Skin of body (tissue), 2 donors: ENCODE results near the gene UBE2E1. TPM values are rescaled to one million over a fixed set of nuclear protein-coding genes. Genes with fewer than 3 reads are reported as not detected.

Source experiments
- DNase-seq: peaks from one replicate; lab custom pipeline; 2025; lab: John Stamatoyannopoulos, UW
- total RNA-seq: library from RNA; depleted of rRNA; stranded (reverse); fragments of >200 nt; gene quantifications from one replicate; pipeline ENCODE4 v1.2.3, GENCODE V29; 2014

The UBE2E1 gene
- total RNA-seq, 1 donor from 2014 or later: 74.1 TPM

DNA sequence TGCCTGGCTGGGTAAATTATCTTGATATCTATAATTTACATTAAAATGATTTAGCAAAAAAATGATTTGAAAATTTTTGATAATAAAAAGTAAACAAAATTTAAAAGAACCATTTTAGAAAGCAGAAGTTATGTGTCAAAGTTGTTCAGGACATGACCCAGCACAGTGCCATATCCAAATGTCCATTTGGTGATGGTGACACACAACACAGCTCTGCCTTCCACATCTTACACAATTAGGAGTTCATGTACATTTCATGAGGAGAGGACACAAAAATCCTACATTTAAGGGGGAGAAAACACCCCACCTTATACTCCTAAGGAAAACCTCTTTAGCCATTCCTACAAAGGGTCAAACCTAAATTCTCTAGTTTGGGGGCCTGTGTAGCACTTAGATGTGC is 10.7 kb upstream of the UBE2E1 start:
- no peak for DNase-seq

DNA sequence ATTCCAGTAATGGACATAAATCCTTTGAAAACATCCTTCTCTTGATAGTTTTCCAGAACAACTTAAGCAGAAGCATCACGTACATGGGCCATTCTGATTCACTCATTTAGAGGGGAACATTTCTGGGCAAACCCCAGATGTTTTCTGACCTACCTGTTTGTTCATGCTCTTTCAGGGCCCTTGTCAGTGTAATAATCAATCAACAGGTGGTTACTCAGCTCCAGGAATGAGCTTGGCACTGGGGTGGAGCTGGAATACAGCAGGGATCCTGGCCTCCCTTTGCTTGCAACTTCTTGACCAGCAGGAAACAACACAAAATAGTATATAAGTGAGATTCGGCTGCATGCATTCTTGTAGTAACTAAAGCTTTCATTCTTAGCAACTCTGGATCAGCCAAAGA is 9.2 kb upstream of the UBE2E1 start:
- no peak for DNase-seq

DNA sequence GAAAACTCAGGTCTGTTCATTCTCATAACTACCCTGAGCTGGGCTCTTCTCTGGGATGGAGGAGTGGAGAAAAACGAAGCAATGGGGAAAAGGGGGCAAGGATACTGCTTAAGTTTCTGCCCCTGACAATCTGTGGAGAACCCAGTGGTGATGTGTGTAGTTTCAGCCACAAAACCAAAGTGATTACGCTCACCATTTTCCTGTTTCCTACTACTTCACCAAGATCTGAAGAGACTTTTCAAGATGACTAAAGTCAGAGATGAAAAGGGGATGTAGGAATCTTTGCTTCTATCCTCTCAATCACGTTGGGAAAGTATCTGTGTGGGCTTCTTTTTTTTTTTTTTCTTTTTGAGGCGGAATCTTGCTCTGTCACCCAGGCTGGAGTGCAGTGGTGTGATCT is 8.3 kb upstream of the UBE2E1 start:
- no peak for DNase-seq

DNA sequence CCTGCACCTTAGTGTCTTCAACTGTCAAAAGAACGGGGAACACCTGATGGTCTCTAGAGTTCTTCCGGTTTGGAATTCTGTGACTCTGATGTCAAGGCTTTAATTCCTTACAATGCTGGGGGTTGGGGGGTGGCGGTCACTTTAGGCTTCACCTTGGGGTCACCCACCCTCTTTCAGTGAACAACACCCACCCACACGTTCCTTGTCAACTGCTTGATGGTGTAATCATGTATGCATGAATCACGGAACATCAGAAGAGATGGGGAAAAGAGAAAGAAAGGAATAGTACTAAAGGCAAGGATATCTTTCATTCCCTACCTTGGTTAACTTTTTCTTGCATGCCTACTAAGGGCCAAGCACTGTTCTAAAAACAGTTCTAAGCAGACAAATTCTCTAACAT is 7.3 kb upstream of the UBE2E1 start:
- no peak for DNase-seq

DNA sequence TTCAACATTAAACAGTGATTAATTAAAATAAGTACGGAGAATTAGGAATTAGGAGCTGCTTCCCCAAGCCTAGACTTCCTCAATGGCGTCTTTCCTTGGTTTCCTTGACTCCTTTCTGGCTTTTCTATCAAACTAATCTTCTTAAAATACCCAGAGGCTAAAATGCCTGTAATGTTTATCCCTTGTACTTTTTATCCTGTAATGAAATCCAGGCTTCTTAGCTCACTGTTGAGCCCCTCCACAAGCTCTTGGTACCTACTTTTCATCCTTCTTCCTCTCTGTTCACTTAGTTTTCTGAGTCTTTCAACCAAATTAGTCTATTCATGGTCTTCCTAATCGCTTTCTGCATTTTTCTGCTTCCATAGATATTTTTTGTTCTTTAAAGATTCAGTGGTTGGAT is 6.9 kb upstream of the UBE2E1 start:
- no peak for DNase-seq

DNA sequence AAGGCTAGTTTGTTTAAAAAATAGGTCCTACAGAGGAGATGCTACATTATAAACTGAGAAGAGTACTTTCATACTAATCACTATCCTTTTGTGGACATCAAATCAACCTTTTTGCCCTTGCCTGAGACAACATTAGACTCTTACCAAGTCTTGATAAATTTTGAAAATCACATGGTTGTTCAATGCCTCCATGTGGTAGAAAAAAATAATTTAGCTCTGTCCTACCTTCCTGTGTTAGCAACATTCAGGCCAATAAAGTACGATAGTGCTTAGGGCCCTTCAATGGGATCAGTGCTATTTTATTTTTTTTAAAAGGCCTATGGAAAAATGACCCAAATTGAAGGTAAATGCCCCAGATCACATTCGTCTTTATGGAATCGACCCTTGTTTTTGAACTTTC is 5.0 kb upstream of the UBE2E1 start:
- DNase-seq: no peak

DNA sequence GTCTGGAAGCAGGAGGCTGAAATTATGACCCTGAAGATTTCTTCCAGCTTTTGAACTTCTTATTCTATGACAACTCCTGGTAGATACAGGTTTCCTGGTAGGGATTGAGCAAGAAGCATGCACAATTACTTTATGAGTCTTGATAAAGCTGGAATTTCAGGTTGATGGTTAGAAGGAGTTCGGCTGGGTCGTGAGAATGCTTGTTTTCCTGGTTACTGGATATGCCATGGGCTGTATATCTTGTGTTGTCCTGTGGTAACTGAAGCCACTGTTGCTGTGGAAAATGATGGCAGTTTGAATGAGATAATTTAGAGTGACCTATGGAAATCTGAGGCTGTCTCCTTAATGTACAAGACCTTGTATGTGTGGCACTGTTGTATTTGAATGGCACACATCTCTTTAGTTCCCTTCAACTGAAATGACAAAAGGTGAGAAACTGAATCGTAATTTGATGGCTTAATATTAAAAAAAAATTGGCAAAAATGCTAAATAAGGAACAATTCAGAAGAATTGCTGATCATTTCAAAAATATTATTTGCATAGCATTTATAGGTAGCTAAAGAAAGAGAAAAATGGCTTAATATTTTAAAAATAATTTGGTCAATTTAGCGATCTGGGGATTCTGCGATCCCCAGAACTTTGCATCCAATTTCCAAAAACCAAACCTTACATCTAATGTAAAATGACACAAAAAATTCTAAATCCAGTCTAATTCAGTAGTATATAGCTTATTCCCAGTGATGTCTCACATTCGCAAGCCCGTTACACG is 1.1 kb upstream of the UBE2E1 start:
- peak; percentile 13 for DNase-seq

DNA sequence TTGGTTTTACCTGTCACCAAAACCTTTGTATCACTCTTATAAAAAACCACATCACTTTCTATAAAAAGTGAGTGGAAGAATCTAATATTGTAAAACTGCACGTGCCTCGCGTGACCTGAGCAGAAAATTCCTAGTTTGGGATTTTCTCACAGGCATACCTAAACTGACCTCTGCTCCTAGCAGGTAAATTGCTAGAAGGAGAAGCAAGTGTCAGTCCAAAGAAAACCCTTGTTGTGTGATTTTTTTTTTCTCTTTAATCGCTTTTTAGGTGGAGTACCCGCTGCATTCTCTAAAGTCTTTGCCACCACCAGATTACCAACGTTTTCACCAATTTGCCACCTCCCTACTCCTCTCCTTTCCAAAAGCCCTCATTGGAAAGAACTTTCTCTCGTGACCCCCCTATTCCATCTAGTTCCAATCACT is 534 bp upstream of the UBE2E1 start:
- no peak for DNase-seq

DNA sequence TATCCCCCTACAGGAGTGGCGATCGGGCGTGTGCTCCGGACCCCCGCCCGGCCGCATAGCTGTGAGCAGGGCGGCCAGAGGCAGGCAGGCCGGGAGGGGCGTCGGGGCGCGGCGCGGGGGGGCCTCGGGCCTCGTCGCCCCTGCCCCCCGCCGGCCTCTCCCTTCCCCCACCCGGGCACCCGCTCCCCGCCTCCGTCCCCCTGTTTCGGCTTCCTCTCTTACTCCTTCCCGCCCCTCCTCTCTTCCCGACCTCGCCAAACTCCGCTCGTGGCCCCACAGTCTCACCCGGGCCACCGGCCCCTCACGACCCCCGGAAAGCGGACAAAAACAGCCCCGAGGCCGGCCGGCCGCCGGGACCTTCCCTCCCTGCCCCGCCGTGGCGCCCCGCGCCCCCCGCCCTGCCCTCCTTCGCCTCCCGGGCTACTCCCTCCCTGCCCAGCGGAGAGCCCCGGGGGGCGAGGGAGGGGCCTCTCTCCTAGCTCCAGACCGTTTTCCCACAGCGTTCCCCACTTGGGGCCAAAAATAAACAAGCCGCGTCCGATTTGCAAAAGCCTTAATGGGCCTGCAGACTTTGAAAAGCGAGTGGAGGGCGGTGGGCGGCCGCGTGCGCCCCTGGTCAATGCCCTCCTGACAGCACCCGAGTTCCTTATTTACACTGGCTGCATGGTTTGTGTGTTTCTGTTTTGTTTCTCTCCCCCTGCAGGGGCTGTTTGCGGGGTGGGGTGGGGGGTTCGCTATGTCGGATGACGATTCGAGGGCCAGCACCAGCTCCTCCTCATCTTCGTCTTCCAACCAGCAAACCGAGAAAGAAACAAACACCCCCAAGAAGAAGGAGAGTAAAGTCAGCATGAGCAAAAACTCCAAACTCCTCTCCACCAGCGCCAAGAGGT is 1.0 kb downstream of the UBE2E1 start:
- peak; percentile 9 for DNase-seq

DNA sequence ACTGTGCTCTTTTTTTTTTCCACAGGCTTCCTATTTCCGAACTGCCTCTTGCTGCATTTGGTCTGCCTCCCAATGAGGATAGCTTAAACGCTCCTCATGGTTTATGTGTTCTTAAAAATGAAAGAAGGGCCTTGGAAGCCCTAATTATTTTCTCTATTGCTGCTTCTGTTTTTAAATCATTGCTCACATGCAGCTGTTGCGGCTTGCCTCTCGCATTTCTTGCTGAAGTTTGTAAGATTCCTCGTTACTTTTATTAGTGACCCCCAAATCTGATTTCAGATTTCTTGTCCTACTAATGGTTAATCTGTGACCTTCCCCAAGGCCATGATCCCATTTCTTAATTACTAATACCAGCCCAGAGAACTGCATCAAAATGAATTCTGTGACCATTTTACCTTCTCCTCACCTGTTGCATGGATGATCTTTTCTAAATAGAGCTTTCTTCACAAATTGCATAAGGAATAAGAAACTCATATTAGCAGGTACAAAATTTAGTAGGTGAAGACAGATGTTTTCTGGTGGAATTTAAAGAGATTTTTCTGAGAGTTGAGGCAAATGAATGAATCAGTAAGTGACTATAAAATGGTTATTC is 1.8 kb downstream of the UBE2E1 start:
- no peak for DNase-seq

DNA sequence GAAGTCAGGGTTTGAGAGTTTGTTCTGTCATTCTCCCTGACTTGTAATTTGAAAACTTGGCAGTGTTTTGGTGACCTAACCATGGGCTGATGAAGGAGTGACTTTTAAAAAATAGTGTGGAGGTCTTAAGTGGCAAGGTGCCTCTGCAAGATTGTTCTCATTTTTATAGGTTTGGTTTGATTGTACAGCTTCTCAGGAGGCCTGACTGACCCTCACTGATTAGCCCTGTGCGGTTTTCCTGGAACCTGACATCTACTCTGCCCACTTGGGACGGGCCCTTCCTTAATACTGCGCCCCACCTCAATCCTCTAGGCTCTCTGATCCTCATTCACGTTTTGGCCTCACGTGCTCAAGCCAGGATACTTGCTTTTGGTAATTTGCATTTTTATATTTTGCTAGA is 2.8 kb downstream of the UBE2E1 start:
- DNase-seq: no peak

DNA sequence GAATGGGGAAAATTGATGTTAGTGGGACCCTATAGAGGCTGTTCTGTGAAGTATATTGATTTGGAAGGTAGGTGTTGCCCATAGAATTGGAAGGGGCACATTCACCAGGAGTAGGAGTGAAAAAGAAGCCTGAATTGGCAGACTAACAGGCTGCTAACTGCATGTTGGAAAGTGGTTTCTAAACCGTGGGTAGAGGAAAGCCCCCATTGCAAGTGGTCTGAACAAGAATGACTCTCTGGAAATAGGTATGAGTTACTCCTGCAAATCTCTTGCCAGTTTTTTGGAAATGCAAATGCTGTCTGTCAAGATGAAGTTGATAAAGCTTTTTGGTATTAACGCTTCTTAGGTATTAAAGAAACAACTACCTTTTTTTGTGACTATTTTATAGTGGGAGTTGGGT is 3.5 kb downstream of the UBE2E1 start:
- DNase-seq: no peak

DNA sequence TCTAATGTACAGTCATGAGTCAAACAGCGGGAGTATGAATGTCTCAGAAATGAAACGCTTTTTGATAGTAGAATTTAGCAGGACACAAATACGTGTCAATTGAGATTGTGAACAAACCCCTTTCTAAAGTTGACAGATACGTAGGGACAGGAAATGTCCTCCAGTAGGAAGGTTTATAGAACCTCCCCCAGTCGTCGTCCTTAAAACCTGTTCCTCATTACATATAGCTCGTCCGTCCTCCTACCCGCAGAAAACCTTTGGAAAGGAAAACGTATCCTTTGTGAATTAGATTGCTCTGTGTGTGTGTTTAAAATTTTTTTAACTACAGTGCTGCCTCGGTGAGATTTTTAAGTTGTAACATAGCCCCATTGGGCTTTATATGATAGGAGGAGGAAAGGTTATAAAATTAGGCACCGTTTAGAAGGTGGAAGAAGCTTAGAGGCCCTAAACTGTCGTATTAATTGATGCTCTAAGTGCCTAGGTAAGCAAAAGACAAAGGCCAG is 4.1 kb downstream of the UBE2E1 start:
- DNase-seq: no peak

DNA sequence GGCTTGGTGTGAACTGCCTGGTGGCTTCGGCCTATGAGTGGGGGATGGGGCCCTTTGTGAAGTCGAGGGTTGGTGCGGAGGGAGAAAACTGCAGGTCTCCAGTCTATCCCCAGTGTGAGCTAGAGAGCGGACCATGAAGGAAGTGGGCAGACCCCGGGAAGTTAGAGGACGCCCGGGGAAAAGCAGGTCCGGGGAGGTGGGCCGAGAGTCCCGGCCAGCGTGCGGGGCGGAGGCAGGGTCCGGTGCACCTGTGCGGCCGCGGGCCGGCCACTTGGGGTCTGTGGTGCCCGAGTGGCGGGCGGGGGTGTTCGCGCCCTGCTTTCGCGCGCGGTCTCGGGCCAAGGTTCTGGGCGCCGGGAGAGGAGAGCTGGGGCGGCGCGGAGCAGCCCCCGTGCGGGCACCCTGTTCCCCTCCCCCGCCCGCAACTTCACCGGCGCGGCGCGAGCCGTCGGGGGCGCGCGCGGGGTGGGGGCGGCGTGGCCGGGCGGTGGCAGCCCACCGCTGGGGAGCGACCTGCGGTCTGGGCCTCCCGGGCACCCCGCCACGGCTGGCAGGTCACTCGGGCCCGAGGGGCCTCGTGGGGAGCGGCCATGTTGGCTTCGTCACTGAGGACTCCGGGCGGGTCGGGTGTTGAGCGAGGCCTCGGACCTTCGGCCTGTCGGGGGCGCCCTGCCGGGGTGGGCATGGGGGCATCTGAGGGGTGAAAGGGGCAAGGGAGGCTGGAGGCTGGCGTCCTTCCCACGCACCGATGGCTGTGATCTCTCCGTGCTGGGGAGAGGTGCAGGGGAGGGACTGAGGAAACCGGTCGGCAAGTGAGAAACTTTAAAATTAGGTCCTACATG is 4.8 kb downstream of the UBE2E1 start:
- DNase-seq: no peak

DNA sequence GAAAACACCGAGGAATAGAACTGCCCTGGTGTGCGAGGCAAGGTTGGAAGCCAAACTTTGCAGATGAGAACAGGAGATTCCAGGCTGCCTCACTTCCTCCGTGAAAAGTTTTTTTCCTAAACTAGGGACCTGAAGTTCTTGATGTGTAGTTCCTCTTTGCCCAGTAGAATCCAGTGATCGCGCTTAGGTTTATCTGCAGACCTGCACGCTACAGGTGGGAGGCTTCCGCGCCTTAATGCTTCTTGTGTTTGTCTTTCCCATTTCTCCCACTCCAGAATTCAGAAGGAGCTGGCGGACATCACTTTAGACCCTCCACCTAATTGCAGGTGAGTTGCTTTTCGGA is 5.4 kb downstream of the UBE2E1 start:
- no peak for DNase-seq

DNA sequence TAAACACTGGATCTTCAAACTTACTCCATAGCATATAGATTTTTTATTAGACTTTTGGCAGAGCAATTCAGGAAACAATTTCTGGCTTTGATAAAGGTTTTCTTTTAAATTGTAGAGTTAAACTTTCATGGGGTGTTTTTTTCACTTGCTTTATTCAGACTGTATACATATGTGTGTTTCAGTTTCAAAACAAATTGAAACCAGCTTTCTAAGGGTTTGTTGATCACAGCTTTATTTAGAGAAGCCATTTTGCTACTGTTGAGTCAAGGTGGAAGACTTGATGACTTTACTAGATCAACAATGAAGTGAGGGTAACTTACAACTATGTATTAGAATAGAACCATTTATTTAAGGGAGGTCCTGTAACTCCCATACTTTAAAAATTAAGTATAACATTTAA is 6.2 kb downstream of the UBE2E1 start:
- DNase-seq: no peak

DNA sequence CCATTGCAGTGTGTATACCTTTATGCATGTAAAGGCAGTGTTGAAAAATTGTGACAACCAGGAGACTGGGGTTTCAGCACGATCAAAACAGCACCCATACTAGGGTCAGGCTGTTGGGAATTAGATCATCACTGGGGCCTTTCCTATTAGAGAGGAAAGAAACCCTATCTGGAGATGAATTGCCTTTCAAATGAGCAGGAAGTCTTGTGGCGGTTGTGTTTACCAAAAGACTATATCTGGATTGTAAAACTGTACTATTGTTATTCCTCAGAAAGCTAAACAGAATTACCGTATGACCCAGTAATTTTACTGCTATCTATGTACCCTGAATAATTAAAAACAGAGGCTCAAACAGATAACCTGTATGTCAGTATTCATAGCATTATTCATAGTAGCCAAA is 10.1 kb downstream of the UBE2E1 start:
- DNase-seq: no peak

DNA sequence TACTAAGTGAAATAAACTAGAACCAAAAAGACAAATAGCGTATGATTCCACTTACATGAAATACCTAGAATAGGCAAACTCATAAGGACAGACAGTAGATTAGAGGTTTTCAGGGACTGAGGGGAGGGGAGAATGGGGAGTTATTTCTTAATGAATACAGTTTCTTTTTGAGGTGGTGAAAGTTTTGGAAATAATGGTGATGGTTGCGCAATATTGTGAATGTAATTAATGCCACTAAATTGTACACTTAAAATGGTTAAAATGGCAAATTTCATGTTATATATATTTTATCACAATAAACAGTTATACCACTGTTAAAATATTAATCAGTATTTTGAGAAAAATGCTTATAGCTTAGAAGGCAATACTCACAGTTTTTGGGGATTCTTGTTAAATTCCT is 11.0 kb downstream of the UBE2E1 start:
- no peak for DNase-seq

DNA sequence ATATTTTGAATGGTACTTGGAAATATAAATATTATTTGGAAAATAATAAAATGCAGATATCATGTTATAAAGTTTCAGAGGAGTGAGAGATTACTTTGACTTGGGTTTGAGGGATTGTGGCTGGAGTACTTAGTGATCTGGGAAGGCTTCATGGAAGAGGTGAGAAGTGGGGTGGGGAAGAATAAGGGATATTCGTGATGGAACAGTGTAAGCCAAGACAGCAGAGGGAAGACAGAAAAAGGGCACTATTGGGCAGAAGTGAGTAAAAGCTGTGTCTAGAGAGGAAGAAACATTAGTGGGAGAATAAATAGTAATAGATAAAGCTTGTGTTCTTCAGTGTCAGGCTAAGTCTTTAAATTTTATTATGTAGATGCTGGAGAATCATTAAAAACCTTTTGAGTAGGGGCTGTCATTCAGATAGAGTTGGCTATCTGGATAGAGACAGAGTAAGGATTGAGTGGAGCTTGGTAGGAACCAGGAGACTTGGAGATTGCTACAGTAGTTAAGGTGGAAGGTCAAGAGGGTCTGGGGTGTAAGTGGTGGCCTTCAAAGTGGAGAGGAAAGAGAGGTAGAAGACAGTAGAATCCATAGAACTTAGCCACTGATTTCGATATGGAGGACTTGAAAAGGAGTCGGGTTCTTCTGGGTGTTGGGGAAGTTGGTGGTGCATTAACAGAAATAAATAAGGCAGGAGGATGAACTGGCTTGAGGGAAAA is 11.9 kb downstream of the UBE2E1 start:
- DNase-seq: no peak

DNA sequence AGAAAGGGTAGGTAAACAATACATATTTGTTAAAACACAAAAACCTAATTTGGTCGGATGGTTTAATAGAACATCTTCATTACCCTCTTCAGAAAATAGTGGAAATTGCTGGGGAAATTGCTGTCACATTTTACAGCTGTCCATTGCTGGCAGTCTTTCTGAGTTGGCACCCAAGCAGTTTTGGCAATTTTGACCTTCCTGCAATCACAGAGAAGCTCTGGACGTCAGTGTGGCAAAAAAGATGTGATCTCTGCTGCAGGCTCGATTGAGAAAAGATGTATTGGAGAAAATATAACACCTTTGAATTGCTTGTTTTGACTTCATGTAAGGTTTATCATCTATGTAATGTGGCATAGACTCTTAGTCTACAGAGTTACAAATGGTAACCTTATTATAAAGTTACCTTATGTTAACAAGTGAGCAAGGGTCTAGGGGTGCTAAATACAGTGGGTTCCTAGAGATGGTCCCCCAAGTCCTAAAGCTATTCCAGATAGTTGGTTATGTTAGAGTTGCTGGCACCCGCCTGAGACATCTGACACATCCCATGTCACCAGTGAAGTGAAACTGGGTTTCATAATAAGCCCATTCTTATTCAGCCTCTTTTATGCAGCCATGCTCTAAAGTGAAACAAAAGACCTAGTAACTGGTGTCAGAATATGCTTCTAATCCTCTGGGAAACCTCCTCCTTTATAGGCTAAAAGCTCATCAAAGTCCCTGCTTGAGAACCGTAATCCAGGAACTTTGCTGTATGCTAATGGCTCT is 14.0 kb downstream of the UBE2E1 start:
- DNase-seq: no peak
